HG03095 (cell line): ENCODE data around the gene MCTP1.

Source experiments
- ATAC-seq: cut with Tn5 transposase; IDR thresholded peaks from one replicate; pipeline ENCODE4 v1.9.1; 2021; ENCODE audit warnings: moderate library complexity; ENCODE audit not compliant: unreplicated experiment

Gene MCTP1

GRCh38 chr5:95130941-95131340 is 154.0 kb downstream of the MCTP1 start:
- ATAC-seq: no peak

DNA sequence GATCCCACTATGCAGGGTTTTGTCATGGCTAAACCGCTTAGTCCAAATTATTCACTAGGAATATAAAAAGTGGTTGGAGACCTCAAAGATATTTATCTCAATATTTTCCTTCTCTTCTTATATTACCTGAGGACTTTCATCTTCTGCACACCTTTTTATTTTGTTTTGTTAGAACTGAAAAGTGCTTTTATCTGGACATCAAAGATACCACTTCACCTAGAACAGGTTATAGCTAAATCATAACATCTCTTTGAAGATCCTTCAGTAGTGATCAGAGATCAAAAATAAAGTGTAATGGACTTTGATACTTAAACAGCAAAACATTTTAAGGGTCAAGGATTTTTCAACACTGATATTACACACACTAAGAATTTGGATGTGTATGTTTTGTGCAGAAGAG is 160.2 kb downstream of the MCTP1 start:
- ATAC-seq: no peak

DNA sequence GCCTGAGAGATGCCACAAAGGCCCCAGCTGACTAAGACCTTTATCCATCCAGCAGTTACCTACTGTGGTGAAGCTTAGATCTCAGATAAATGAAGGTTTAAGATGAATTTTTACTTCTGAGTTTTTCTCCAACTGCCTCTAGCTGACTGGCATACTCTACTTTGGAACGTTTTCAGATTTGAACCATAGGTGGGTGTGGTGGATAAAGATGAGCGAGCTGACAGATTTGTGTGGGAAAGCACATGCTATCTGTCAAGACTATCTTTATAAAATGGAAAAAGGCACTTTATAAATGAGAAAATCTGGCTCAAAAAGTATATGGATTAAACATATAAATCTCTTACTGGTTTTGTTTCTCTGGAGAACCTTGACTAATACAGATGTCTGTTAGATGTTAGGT is 160.8 kb downstream of the MCTP1 start:
- ATAC-seq: no peak

DNA sequence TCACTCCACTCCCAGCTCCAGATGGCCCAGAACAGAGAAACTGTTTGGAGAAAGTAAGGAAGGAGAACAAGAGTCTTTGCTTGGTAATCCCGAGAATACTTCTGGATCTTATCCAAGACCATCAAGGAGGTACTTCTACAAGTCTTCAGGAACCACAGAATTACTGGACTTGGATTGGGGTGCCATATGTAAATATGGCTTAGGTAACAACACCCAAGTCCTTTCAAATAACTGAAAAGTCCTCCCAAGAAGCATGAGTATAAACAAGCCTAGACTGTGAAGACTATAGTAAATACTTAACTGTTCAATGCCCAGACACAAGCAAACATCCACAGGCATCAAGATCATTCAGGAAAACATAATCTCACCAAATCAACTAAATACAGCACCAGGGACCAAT is 170.0 kb downstream of the MCTP1 start:
- no peak for ATAC-seq

DNA sequence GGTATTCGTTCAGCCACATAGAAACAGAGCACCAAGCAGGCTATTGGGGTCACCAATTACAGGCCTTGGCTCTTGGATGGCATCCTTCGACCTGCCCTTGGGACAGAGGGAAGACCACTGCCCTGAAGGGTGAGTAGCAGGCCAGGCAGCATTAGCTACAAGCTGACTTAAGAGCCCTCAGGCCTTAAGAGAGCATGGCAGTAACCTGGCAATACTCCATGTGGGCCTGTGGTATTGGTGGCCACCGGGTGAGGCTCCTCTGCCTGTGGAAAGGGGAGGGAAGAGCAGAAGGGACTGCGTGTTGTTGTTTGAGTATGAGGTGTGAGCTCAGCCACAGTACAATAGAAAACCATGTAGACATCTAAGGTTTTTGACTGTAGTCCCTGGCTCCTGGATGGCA is 170.6 kb downstream of the MCTP1 start:
- ATAC-seq: no peak

- ATAC-seq: no peak
These were observed 171.4 kb downstream of the MCTP1 start for GRCh38 chr5:95113489-95113888.

- ATAC-seq: no peak
These were observed 173.8 kb downstream of the MCTP1 start for GRCh38 chr5:95111141-95111540.

- ATAC-seq: no peak
These were observed 174.8 kb downstream of the MCTP1 start for GRCh38 chr5:95110118-95110517.

DNA sequence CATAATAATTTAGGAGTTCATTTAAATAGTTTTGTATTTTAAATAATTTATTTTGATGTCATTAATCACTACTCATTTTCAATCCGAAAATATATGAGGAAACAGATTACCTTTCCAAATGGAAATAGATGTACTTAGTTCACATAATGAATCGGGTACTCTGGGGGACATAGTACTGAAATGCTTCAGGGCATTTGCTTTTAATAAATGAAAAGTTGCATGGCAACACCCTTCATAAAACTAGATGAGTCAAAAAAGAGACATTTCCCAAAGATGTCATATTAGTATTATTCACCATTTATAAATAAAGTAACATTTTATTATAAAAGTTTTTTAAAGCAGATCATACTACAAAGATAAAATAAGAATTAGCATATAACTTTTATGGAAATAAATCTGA is 177.8 kb downstream of the MCTP1 start:
- no peak for ATAC-seq

DNA sequence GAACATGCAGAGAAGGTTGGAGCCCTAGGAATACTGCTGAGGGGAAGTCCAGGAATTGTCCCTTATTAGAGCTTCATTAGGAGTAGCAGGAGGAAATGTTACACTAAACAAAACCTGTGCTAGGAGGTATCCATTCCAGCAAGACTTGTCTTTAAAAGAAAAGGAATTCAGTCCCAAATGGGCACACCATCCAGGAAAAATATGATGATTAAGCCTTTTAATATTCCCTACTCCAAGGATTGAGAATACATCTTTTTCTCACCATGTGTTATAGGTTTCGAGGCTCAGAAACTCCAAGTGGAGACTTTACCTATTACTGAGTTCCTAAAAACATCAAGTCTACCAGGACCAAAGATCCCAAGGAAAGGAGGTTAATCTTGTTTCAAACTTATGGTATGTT is 179.3 kb downstream of the MCTP1 start:
- ATAC-seq: no peak

GRCh38 chr5:95102687-95103086 is 182.2 kb downstream of the MCTP1 start:
- peak; percentile 93 for ATAC-seq

GRCh38 chr5:95102080-95102479 is 182.8 kb downstream of the MCTP1 start:
- ATAC-seq: peak; percentile 12

- ATAC-seq: no peak
These were observed 184.3 kb downstream of the MCTP1 start for GRCh38 chr5:95100551-95100950.

- no peak for ATAC-seq
These were observed 186.9 kb downstream of the MCTP1 start for GRCh38 chr5:95098012-95098411.

DNA sequence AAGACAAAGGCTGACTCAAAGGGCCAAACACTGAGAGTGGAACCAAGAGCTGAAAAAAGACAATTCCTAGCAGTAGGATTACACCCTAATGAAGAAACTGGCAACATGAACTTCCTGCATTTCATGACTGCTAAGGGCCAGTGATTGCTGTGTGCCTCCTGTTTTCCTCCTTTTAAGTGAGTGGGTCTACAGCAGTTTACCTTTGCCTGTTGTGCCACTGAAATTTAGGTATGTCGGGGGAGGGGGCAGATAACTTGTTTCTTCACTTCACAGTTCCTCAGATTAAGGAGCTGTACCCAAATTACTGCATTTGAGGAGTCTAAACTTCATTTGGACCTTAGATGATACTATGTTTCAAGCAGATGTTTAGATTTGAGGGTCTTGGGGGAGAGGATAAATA is 191.7 kb downstream of the MCTP1 start:
- ATAC-seq: no peak

GRCh38 chr5:95090774-95091173 is 194.1 kb downstream of the MCTP1 start:
- ATAC-seq: no peak

DNA sequence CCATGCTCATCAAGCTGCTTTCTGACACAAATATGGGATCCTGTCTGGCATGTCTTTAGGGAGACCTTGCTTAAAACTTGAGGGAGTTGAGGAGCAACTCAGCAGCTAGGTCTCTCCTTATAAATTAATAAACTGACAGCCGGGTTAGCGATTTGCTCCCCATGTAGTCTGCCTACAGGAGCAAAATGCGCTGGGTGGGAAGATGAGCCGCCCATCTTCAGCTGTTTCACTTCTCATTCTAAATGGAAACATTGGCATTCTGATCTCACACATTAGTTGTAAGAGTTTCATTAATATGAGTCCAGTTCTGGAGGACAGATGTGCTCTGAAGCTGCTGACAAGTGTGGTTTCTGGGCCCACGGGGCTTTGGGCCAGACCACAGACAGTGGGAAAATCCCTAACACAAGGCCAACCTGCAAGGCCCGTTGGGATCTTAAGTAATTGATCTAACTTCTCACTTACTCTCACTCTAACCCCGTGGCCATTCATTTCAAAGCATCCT is 197.0 kb downstream of the MCTP1 start:
- ATAC-seq: peak; percentile 75

GRCh38 chr5:95086927-95087815 is 197.7 kb downstream of the MCTP1 start:
- ATAC-seq: peak; percentile 32

GRCh38 chr5:95084757-95085156 is 200.1 kb downstream of the MCTP1 start:
- no peak for ATAC-seq

- no peak for ATAC-seq
These were observed 201.3 kb downstream of the MCTP1 start for GRCh38 chr5:95083606-95084005.

- no peak for ATAC-seq
These were observed 202.9 kb downstream of the MCTP1 start for GRCh38 chr5:95081982-95082381.

DNA sequence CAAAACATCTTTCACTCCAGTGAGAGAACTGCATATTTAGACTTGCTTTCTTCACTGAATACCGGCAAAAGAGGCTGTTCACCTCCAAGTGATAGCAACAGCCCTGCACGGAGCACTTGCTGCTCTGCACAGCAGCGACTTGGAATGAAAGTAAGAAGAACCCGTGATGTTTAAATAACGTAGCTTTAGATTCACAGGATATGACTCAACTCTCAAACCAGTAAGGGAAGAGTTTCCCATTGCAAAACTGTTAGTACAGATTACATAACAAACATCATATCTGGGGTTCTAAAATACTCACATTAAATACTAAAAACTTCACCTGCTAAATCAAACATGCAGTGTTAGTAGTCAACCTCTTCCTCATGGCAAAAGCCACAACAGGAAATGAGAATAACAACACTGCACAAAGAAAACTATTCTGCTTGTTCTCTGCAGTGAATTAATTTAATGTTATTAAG is 203.4 kb downstream of the MCTP1 start:
- peak; percentile 93 for ATAC-seq

GRCh38 chr5:95080441-95080840 is 204.5 kb downstream of the MCTP1 start:
- no peak for ATAC-seq
